H1 (cell line): ENCODE results near the gene MRTFB. TPM values are rescaled to one million over a fixed set of nuclear protein-coding genes. Genes with fewer than 3 reads are reported as not detected.

ENCODE experiments used
- CTCF ChIA-PET: fragments of 300-600 bp; sonication (Branson Sonifier 250); formaldehyde crosslinking; loops from one replicate; lab custom pipeline; 2021; ENCODE audit not compliant: partially characterized antibody; lab: Charles Lee
- POLR2A ChIA-PET: fragments of 300-600 bp; sonication (Branson Sonifier 250); formaldehyde crosslinking; loops from one replicate; lab custom pipeline; 2021; ENCODE audit warnings: inconsistent platforms; ENCODE audit not compliant: partially characterized antibody; lab: Charles Lee
- DNase-seq, 2 experiments: peaks; one replicate each; pipeline versions ENCODE4 v3.0.0 to v3.0.0-alpha.2; 2010 to 2022; ENCODE audit warnings: low spot score in 2 of 2, low read depth in 1 of 2, mixed read lengths in 1 of 2
- FAIRE-seq: peaks from 2 replicates; lab custom pipeline; 2011; peaks lifted over from hg19 to GRCh38; lab: Jason Lieb, UNC
- H2AFZ ChIP-seq: 2 replicates; pipeline ENCODE4 v1.8.1; 2012; ENCODE audit warnings: low read length, inconsistent platforms
- H2AK5ac ChIP-seq: 2 replicates; pipeline ENCODE4 v1.6.1; 2013; ENCODE audit warnings: low read depth, low read length
- H2BK120ac ChIP-seq: replicated peaks from 2 replicates; pipeline ENCODE3; 2013; ENCODE audit warnings: low read depth, low read length, inconsistent platforms
- H2BK12ac ChIP-seq: 2 replicates; pipeline ENCODE4 v1.6.1; 2013; ENCODE audit warnings: low read depth, low read length
- H2BK15ac ChIP-seq: 2 replicates; pipeline ENCODE4 v1.6.1; 2013; ENCODE audit warnings: low read length
- H2BK20ac ChIP-seq: 2 replicates; pipeline ENCODE4 v1.6.1; 2013; ENCODE audit warnings: low read length
- H2BK5ac ChIP-seq: 2 replicates; pipeline ENCODE4 v1.6.1; 2013; ENCODE audit warnings: low read depth, low read length
- H3K14ac ChIP-seq: 2 replicates; pipeline ENCODE4 v1.6.1; 2013; ENCODE audit warnings: inconsistent platforms; ENCODE audit not compliant: insufficient read length
- H3K18ac ChIP-seq: 2 replicates; pipeline ENCODE4 v1.6.1; 2013; ENCODE audit warnings: low read length; ENCODE audit errors: extremely low read depth
- H3K23ac ChIP-seq: 2 replicates; pipeline ENCODE4 v1.6.1; 2013; ENCODE audit warnings: inconsistent platforms; ENCODE audit not compliant: insufficient read length
- H3K23me2 ChIP-seq: 2 replicates; pipeline ENCODE4 v1.6.1; 2013; ENCODE audit warnings: low read depth, low read length
- H3K27ac ChIP-seq: 2 replicates; pipeline ENCODE4 v1.6.1; 2011; ENCODE audit warnings: low read depth, low read length, inconsistent platforms
- H3K27me3 ChIP-seq, 4 experiments: replicated peaks in 1 of 4; 1 replicate in 1 of 4; 2 replicates in 3 of 4; pipeline versions ENCODE4 v1.6.1 to v1.8.1; 2011 to 2013; ENCODE audit warnings: low read length in 3 of 4, mild to moderate bottlenecking in 3 of 4, inconsistent platforms in 2 of 4, mixed read lengths in 2 of 4, moderate library complexity in 1 of 4; ENCODE audit not compliant: control insufficient read depth in 3 of 4, insufficient read depth in 3 of 4; ENCODE audit errors: extremely low read depth in 1 of 4
- H3K36me3 ChIP-seq, 4 experiments: 2 replicates each; pipeline versions ENCODE4 v1.6.1 to v1.8.1; 2011 to 2013; ENCODE audit warnings: mild to moderate bottlenecking in 4 of 4, low read length in 3 of 4, moderate library complexity in 2 of 4, control low read depth in 1 of 4, inconsistent platforms in 1 of 4; ENCODE audit not compliant: insufficient read depth in 4 of 4, control insufficient read depth in 2 of 4
- H3K4ac ChIP-seq: replicated peaks from 2 replicates; pipeline ENCODE3; 2013; ENCODE audit warnings: low read length, low read depth, mixed read lengths, inconsistent platforms; ENCODE audit not compliant: insufficient read length
- H3K4me1 ChIP-seq, 4 experiments: replicated peaks in 1 of 4; 1 replicate in 1 of 4; 2 replicates in 3 of 4; pipeline versions ENCODE4 v1.6.1 to v1.8.1; 2011 to 2013; ENCODE audit warnings: low read length in 3 of 4, inconsistent platforms in 2 of 4, mixed read lengths in 1 of 4; ENCODE audit not compliant: insufficient read depth in 4 of 4, control insufficient read depth in 3 of 4
- H3K4me2 ChIP-seq, 2 experiments: 2 replicates each; pipeline versions ENCODE4 v1.6.1 to v1.8.1; 2011 to 2013; ENCODE audit warnings: low read depth in 2 of 2, low read length in 2 of 2, control low read depth in 1 of 2, inconsistent platforms in 1 of 2, mild to moderate bottlenecking in 1 of 2; ENCODE audit not compliant: insufficient read depth in 1 of 2
- H3K4me3 ChIP-seq, 4 experiments: fragments of 200-600, 300-600 bp in 1 of 4; sonication (generic), shearing (Covaris generic), sonication (Bioruptor Twin) in 1 of 4; 2 replicates each; pipeline versions ENCODE4 v1.5.1 to v1.8.1; 2011 to 2016; ENCODE audit warnings: low read length in 4 of 4, low read depth in 3 of 4, control low read depth in 2 of 4, inconsistent platforms in 2 of 4, mild to moderate bottlenecking in 2 of 4, mixed read lengths in 1 of 4, moderate library complexity in 1 of 4; ENCODE audit not compliant: insufficient read depth in 2 of 4; ENCODE audit errors: extremely low read depth in 1 of 4
- H3K56ac ChIP-seq: replicated peaks from 2 replicates; pipeline ENCODE3; 2013; ENCODE audit warnings: low read depth, mild to moderate bottlenecking, mixed read lengths, low read length, inconsistent platforms; ENCODE audit not compliant: insufficient read length
- H3K79me1 ChIP-seq: 2 replicates; pipeline ENCODE4 v1.6.1; 2013; ENCODE audit warnings: low read depth, low read length, control low read depth
- H3K79me2 ChIP-seq, 2 experiments: 2 replicates each; pipeline versions ENCODE4 v1.6.1 to v1.8.1; 2012 to 2013; ENCODE audit warnings: low read length in 2 of 2, mild to moderate bottlenecking in 2 of 2, inconsistent platforms in 1 of 2; ENCODE audit not compliant: insufficient read depth in 2 of 2, control insufficient read depth in 1 of 2
- H3K9ac ChIP-seq, 4 experiments: replicated peaks in 1 of 4; 1 replicate in 1 of 4; 2 replicates in 3 of 4; pipeline versions ENCODE4 v1.6.1 to v1.8.1; 2011 to 2013; ENCODE audit warnings: low read depth in 3 of 4, low read length in 3 of 4, control low read depth in 2 of 4, mild to moderate bottlenecking in 2 of 4, moderate library complexity in 2 of 4, inconsistent platforms in 1 of 4; ENCODE audit errors: extremely low read depth in 1 of 4
- H3K9me3 ChIP-seq, 2 experiments: 2 replicates each; pipeline versions ENCODE4 v1.6.1 to v1.8.1; 2012 to 2013; ENCODE audit warnings: mild to moderate bottlenecking in 2 of 2, moderate library complexity in 2 of 2, control low read depth in 1 of 2, inconsistent platforms in 1 of 2, low read depth in 1 of 2, low read length in 1 of 2, mixed read lengths in 1 of 2; ENCODE audit not compliant: insufficient read depth in 2 of 2
- H4K20me1 ChIP-seq, 2 experiments: replicated peaks in 1 of 2; 2 replicates each; pipeline versions ENCODE3 to v1.8.1; 2011 to 2013; ENCODE audit warnings: inconsistent platforms in 2 of 2, low read length in 2 of 2, mild to moderate bottlenecking in 1 of 2; ENCODE audit not compliant: insufficient read depth in 2 of 2, control insufficient read depth in 1 of 2
- H4K5ac ChIP-seq: 2 replicates; pipeline ENCODE4 v1.6.1; 2013; ENCODE audit warnings: low read length, low read depth, mixed read lengths, inconsistent platforms; ENCODE audit not compliant: insufficient read length
- H4K8ac ChIP-seq: 2 replicates; pipeline ENCODE4 v1.8.0; 2013; ENCODE audit warnings: mild to moderate bottlenecking, moderate library complexity, low read length, inconsistent platforms; ENCODE audit not compliant: insufficient read depth; ENCODE audit errors: extremely low read depth
- H4K91ac ChIP-seq: replicated peaks from 2 replicates; pipeline ENCODE3; 2013; ENCODE audit warnings: low read length, mixed read lengths, inconsistent platforms; ENCODE audit not compliant: insufficient read length
- GTF2F1 ChIP-seq: IDR thresholded peaks from 2 replicates; pipeline ENCODE4 v1.6.1; 2012; ENCODE audit warnings: low read depth, low read length, improper control_type of control experiment, borderline replicate concordance
- WGBS, 2 experiments: shearing (Covaris generic) in 1 of 2; methylation state at CpG; one replicate each; pipeline versions ENCODE4 v1.1.6 to v1.1.7; 2013 to 2015; ENCODE audit warnings: low lambda C conversion rate in 2 of 2, mixed read lengths in 2 of 2, inconsistent platforms in 1 of 2, low coverage in 1 of 2, missing lambda C conversion rate in 1 of 2; ENCODE audit not compliant: insufficient replicate concordance in 2 of 2, insufficient coverage in 1 of 2, insufficient read length in 1 of 2; ENCODE audit errors: extremely low coverage in 1 of 2, missing lambda C conversion rate in 1 of 2; 5-methylcytosine and 5-hydroxymethylcytosine counted together
- polyA plus RNA-seq, 7 experiments: library from polyadenylated mRNA; depleted of rRNA in 3 of 7; stranded (reverse) in 5 of 7; unstranded in 2 of 7; fragments of >200 nt in 5 of 7; fragments of 200-250 nt in 2 of 7; gene quantifications; 1 replicate in 5 of 7; 2 replicates in 1 of 7; 4 replicates in 1 of 7; pipeline versions ENCODE4 v1.2.1 to v1.2.3, GENCODE V29; 2011 to 2013; ENCODE audit warnings: missing spikeins in 2 of 7, mixed read lengths in 2 of 7
- total RNA-seq: library from RNA; stranded (reverse); fragmentation: NEBNext Ultra II Directional; extraction: Animal tissue kit (Norgen Biotek cat#: 25700); gene quantifications from 2 replicates; pipeline ENCODE4 v1.2.1, GENCODE V29; 2021

Gene MRTFB
- total and polyA plus RNA-seq, 2 of the 8 experiments (the other 6 are each of a cell fraction or from before 2014, with no cell fraction given), result 13.5 to 34.9 TPM

DNA sequence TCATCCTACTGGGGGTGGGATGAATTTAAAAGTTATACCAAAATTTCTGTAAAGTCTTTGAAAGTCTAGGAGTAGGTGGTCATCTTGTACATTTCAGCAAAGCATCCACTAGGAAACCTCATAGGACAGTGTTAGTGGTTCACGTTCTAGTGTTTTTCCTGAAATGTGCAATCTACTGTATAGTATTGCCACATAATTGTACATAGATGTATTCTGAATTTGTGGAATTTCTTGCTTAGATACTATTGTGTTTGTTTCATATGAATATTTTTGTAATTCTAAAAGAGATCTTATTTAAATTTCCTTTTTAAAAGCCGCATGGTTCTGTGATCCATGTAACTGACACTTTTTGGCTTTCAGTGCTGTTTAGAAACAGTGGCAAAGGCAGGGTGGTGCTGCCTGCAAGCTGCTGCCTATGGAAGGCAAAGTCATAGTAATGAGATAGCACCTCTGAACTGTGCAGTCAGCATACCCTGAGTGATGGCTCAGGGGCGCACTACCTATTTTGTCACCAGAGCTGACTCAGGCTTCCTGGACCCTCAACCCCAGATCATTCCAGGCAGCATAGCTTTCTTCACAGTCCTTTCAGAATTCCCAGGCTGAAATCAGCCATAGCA lies 193.3 kb downstream of the MRTFB start:
- Histone ChIP-seq H3K56ac (no peak overlapping the region), H2AK5ac (no peak overlapping the region), H2BK5ac (no peak overlapping the region), H4K91ac (no peak overlapping the region), H4K5ac (no peak overlapping the region), H3K4me1 (no peaks in the 10 kb centered on the region), H4K8ac (no peak overlapping the region), H3K27ac (no peak overlapping the region), H3K9ac (no peak overlapping the region), H3K14ac (no peak overlapping the region), H4K20me1 (peaks cover 0 to 3% of the 10 kb centered on the region in 2 experiments), H2BK120ac (no peak overlapping the region), H3K36me3 (peaks cover 7 to 44% (median 27%) of the 10 kb centered on the region in 4 experiments), H2BK20ac (no peak overlapping the region), H3K4ac (no peak overlapping the region), H3K23me2 (no peaks in the 10 kb centered on the region), H3K27me3 (no peaks in the 10 kb centered on the region), H2BK15ac (no peak overlapping the region), H2AFZ (no peak overlapping the region), H3K23ac (no peak overlapping the region), H3K9me3 (no peaks in the 10 kb centered on the region), H3K18ac (no peak overlapping the region), H2BK12ac (no peak overlapping the region), H3K4me2 (no peak overlapping the region), H3K79me2 (no peaks in the 10 kb centered on the region), H3K79me1 (no peaks in the 10 kb centered on the region), H3K4me3 (no peak overlapping the region)
- WGBS, 2 experiments, result 100% methylated on average over 3 of the region's 3 CpGs; no CpG with 5 or more reads in 1 of the 2 experiments
- CTCF ChIA-PET, result interaction anchor here (0.8 to 1.6 kb wide), 6 partner anchors 13 to 328 kb away, joined by 3 to 6 read pairs (median 3); no protein-coding TSS in a partner anchor
- DNase-seq, result no peak
- POLR2A ChIA-PET, result no interaction called here
- no peak for FAIRE-seq
- TF ChIP-seq GTF2F1, result no peak
